IgD-negative memory B cell (primary cell): ENCODE results near the gene NDUFC2. TPM values are rescaled to one million over a fixed set of nuclear protein-coding genes. Genes with fewer than 3 reads are reported as not detected.
"Not testable (repeated sequence)": the region's sequence is repeated elsewhere in the genome, so short reads cannot be mapped to it uniquely, and the experiment has no call there.

Source experiments
- H3K27ac Mint-ChIP-seq, 3 donors: one replicate each; pipeline ENCODE4 v1.8.0; 2020 to 2022; ENCODE audit warnings: mild to moderate bottlenecking in 3 of 3, mixed read lengths in 3 of 3, moderate library complexity in 1 of 3
- H3K27me3 Mint-ChIP-seq: one replicate; pipeline ENCODE4 v1.8.0; 2021; ENCODE audit warnings: mixed read lengths
- H3K36me3 Mint-ChIP-seq: one replicate; pipeline ENCODE4 v1.8.0; 2020; ENCODE audit warnings: mild to moderate bottlenecking, mixed read lengths
- H3K4me1 Mint-ChIP-seq, 3 donors: one replicate each; pipeline ENCODE4 v1.8.0; 2020 to 2022; ENCODE audit warnings: mixed read lengths in 3 of 3, mild to moderate bottlenecking in 1 of 3
- H3K4me3 Mint-ChIP-seq, 4 donors: one replicate each; pipeline ENCODE4 v1.8.0; 2020 to 2022; ENCODE audit warnings: mild to moderate bottlenecking in 4 of 4, mixed read lengths in 4 of 4, moderate library complexity in 3 of 4
- H3K9me3 Mint-ChIP-seq, 3 donors: one replicate each; pipeline ENCODE4 v1.8.0; 2020 to 2021; ENCODE audit warnings: mixed read lengths in 3 of 3, mild to moderate bottlenecking in 1 of 3
- polyA plus RNA-seq: library from polyadenylated mRNA; unstranded; fragments of 300-500 nt; fragmentation: Illumina TruSeq; gene quantifications from one replicate; pipeline ENCODE4 v1.2.3, GENCODE V29; 2021

Gene NDUFC2
- 174 TPM for polyA plus RNA-seq

- Mint-ChIP-seq H3K27ac (peak within 1 kb of the TSS; percentile 11 to 97 (median 95)), H3K4me3 (peak within 1 kb of the TSS in 3 of 4 donors; percentile 94 to 97 (median 95)), H3K4me1 (peaks cover 34 to 48% (median 35%) of the 10 kb centered on the region in 3 donors), H3K9me3 (no peaks in the 10 kb centered on the region), H3K27me3 (no peaks in the 10 kb centered on the region), H3K36me3 (no peaks in the 10 kb centered on the region)
Observed at GRCh38 chr11:78079232-78080083, at the start of gene NDUFC2. Gene NDUFC2 (minus strand): TSS chr11:78079862. CDS start chr11:78079744, 118 bp downstream.

GRCh38 chr11:78127403-78127802 is 47.7 kb upstream of the NDUFC2 start:
- H3K27me3 Mint-ChIP-seq = no peaks in the 10 kb centered on the region
- H3K36me3 Mint-ChIP-seq = peaks cover 1% of the 10 kb centered on the region
- no peak overlapping the region for H3K27ac Mint-ChIP-seq
- H3K9me3 Mint-ChIP-seq = no peaks in the 10 kb centered on the region
- no peak overlapping the region for H3K4me3 Mint-ChIP-seq
- peaks cover 0 to 7% (median 3%) of the 10 kb centered on the region in 3 donors for H3K4me1 Mint-ChIP-seq

- peaks cover 14% of the 10 kb centered on the region for H3K36me3 Mint-ChIP-seq
- H3K27me3 Mint-ChIP-seq = no peaks in the 10 kb centered on the region
- no peaks in the 10 kb centered on the region for H3K9me3 Mint-ChIP-seq
- H3K4me3 Mint-ChIP-seq = no peak overlapping the region
- H3K27ac Mint-ChIP-seq = no peak overlapping the region
- peaks cover 2 to 10% (median 8%) of the 10 kb centered on the region in 3 donors for H3K4me1 Mint-ChIP-seq
Observed at GRCh38 chr11:78112582-78113275, 33.1 kb upstream of the NDUFC2 start.

- H3K27ac Mint-ChIP-seq = no peak overlapping the region
- no peak overlapping the region for H3K4me3 Mint-ChIP-seq
- peaks cover 7% of the 10 kb centered on the region for H3K36me3 Mint-ChIP-seq
- H3K9me3 Mint-ChIP-seq = no peaks in the 10 kb centered on the region
- H3K27me3 Mint-ChIP-seq = no peaks in the 10 kb centered on the region
- peaks cover 2 to 10% (median 8%) of the 10 kb centered on the region in 3 donors for H3K4me1 Mint-ChIP-seq
Observed at GRCh38 chr11:78111298-78111697, 31.6 kb upstream of the NDUFC2 start.

GRCh38 chr11:78110830-78111229 is 31.2 kb upstream of the NDUFC2 start:
- Mint-ChIP-seq H3K27me3 (no peaks in the 10 kb centered on the region), H3K4me1 (peaks cover 2 to 10% (median 8%) of the 10 kb centered on the region in 3 donors), H3K4me3 (no peak overlapping the region), H3K36me3 (peaks cover 7% of the 10 kb centered on the region), H3K27ac (no peak overlapping the region), H3K9me3 (no peaks in the 10 kb centered on the region)

- no peaks in the 10 kb centered on the region for H3K27me3 Mint-ChIP-seq
- peaks cover 2 to 10% (median 8%) of the 10 kb centered on the region in 3 donors for H3K4me1 Mint-ChIP-seq
- peaks cover 7% of the 10 kb centered on the region for H3K36me3 Mint-ChIP-seq
Observed at GRCh38 chr11:78110351-78110750, 30.7 kb upstream of the NDUFC2 start.

GRCh38 chr11:78109081-78110015 is 29.7 kb upstream of the NDUFC2 start:
- Mint-ChIP-seq H3K36me3 (peaks cover 7% of the 10 kb centered on the region), H3K4me3 (no peak overlapping the region), H3K27me3 (no peaks in the 10 kb centered on the region), H3K27ac (no peak overlapping the region), H3K4me1 (peaks cover 2 to 10% (median 8%) of the 10 kb centered on the region in 3 donors), H3K9me3 (no peaks in the 10 kb centered on the region)

More at GRCh38 chr11:78110351-78110750, 30.7 kb upstream of the NDUFC2 start:
- Mint-ChIP-seq H3K9me3 (no peaks in the 10 kb centered on the region), H3K4me3 (no peak overlapping the region), H3K27ac (no peak overlapping the region)

- peaks cover 9% of the 10 kb centered on the region for H3K36me3 Mint-ChIP-seq
- no peaks in the 10 kb centered on the region for H3K27me3 Mint-ChIP-seq
- no peaks in the 10 kb centered on the region for H3K9me3 Mint-ChIP-seq
- peaks cover 0 to 1% (median 0%) of the 10 kb centered on the region in 3 donors for H3K4me1 Mint-ChIP-seq
- H3K4me3 Mint-ChIP-seq = no peak overlapping the region
- H3K27ac Mint-ChIP-seq = peak overlapping the region in 1 of 3 donors; percentile 29
Observed at GRCh38 chr11:78100676-78101472, 21.2 kb upstream of the NDUFC2 start.

- H3K4me1 Mint-ChIP-seq = peaks cover 0 to 1% (median 0%) of the 10 kb centered on the region in 3 donors
- H3K27me3 Mint-ChIP-seq = no peaks in the 10 kb centered on the region
- H3K4me3 Mint-ChIP-seq = no peak overlapping the region
- no peaks in the 10 kb centered on the region for H3K9me3 Mint-ChIP-seq
- H3K36me3 Mint-ChIP-seq = peaks cover 9% of the 10 kb centered on the region
- no peak overlapping the region for H3K27ac Mint-ChIP-seq
Observed at GRCh38 chr11:78100261-78100660, 20.6 kb upstream of the NDUFC2 start.

GRCh38 chr11:78099666-78100065 is 20.0 kb upstream of the NDUFC2 start:
- Mint-ChIP-seq H3K9me3 (no peaks in the 10 kb centered on the region), H3K4me3 (no peak overlapping the region), H3K36me3 (peaks cover 9% of the 10 kb centered on the region), H3K27ac (no peak overlapping the region), H3K4me1 (peaks cover 0 to 3% (median 0%) of the 10 kb centered on the region in 3 donors), H3K27me3 (no peaks in the 10 kb centered on the region)

GRCh38 chr11:78097666-78098385 is 18.2 kb upstream of the NDUFC2 start:
- no peaks in the 10 kb centered on the region for H3K9me3 Mint-ChIP-seq
- no peak overlapping the region for H3K27ac Mint-ChIP-seq
- no peak overlapping the region for H3K4me3 Mint-ChIP-seq
- peaks cover 10% of the 10 kb centered on the region for H3K36me3 Mint-ChIP-seq
- H3K27me3 Mint-ChIP-seq = no peaks in the 10 kb centered on the region
- peaks cover 0 to 3% (median 0%) of the 10 kb centered on the region in 3 donors for H3K4me1 Mint-ChIP-seq

GRCh38 chr11:78094250-78094649 is 14.6 kb upstream of the NDUFC2 start:
- Mint-ChIP-seq H3K9me3 (no peaks in the 10 kb centered on the region), H3K4me1 (peaks cover 0 to 1% (median 0%) of the 10 kb centered on the region in 3 donors), H3K27ac (no peak overlapping the region), H3K27me3 (no peaks in the 10 kb centered on the region), H3K4me3 (no peak overlapping the region), H3K36me3 (peaks cover 11% of the 10 kb centered on the region)

GRCh38 chr11:78086521-78087074 is 6.9 kb upstream of the NDUFC2 start:
- H3K27ac Mint-ChIP-seq, H3K4me3 Mint-ChIP-seq, H3K36me3 Mint-ChIP-seq, H3K4me1 Mint-ChIP-seq, H3K27me3 Mint-ChIP-seq, H3K9me3 Mint-ChIP-seq: not testable (repeated sequence)
